Testis (tissue), 2 donors: ENCODE data around the gene CADM1.

Experiments used
- POLR2A ChIP-seq: fragments of 450-650 bp; IDR thresholded peaks from one replicate; pipeline ENCODE4 v1.6.1; 2017; ENCODE audit warnings: antibody characterized with exemption, mild to moderate bottlenecking, moderate library complexity
- TF ChIP-seq, protein P1 (sequence below), 3 experiments: fragments of 450-650 bp in 2 of 3; fragments of 200-600 bp in 1 of 3; sonication (generic) in 1 of 3; IDR thresholded peaks; one replicate each; pipeline ENCODE4 v1.5.1; 2016 to 2019; ENCODE audit warnings: antibody characterized with exemption in 3 of 3, mild to moderate bottlenecking in 2 of 3, moderate library complexity in 1 of 3

DNA sequence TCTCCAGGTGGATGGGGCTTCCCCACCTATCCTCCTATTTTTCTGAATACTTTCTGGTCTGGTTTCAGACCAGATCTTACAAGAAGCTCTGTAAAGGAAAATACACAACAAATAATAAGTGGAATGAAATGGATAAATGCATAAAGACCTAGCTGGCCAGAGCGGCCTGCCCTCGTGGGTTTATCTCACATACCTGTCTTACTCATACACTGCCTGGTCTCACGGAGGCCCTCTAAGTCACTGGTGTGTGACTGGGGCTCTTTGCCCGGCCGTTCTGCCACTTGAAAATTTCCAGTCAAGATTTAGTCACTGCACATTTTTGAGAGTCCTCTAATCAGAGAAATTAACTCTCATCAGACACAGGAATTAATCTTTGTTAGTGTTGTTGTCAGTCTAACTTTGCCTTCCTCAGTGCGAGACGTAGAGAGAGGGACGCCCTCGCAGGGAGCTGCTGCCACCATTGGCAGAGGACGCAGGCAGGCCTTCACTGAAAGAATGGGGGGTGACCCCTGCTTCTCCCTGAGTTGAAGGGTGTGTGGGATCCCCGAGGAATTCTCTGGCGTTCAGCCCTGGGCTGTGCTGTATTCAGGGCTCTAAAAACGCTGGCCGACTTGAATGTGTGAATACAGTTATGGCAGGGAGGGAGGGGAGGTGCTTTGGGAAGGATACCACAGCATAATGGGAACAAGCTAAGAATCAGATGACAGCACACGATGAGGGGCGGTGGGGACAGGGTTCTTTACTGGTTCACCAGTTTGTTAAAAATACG, 46.3 kb upstream of the CADM1 start:
- TF ChIP-seq, protein P1, sequence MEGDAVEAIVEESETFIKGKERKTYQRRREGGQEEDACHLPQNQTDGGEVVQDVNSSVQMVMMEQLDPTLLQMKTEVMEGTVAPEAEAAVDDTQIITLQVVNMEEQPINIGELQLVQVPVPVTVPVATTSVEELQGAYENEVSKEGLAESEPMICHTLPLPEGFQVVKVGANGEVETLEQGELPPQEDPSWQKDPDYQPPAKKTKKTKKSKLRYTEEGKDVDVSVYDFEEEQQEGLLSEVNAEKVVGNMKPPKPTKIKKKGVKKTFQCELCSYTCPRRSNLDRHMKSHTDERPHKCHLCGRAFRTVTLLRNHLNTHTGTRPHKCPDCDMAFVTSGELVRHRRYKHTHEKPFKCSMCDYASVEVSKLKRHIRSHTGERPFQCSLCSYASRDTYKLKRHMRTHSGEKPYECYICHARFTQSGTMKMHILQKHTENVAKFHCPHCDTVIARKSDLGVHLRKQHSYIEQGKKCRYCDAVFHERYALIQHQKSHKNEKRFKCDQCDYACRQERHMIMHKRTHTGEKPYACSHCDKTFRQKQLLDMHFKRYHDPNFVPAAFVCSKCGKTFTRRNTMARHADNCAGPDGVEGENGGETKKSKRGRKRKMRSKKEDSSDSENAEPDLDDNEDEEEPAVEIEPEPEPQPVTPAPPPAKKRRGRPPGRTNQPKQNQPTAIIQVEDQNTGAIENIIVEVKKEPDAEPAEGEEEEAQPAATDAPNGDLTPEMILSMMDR (IDR thresholded peaks at IDR 0.05) = no peak
- TF ChIP-seq POLR2A = no peak
